GM21723 (cell line): ENCODE measurements around the gene PIM3.

ENCODE experiments used
- ATAC-seq: cut with Tn5 transposase; IDR thresholded peaks from one replicate; pipeline ENCODE4 v1.9.1; 2021; ENCODE audit warnings: mild to moderate bottlenecking, moderate library complexity; ENCODE audit not compliant: unreplicated experiment

The PIM3 gene

GRCh38 chr22:49999946-50000586 is 39.5 kb downstream of the PIM3 start:
- ATAC-seq, result no peak

GRCh38 chr22:50000587-50001387 is 40.2 kb downstream of the PIM3 start:
- no peak for ATAC-seq

GRCh38 chr22:50001388-50002231 is 41.0 kb downstream of the PIM3 start:
- ATAC-seq, result no peak

- ATAC-seq, result no peak
These were observed 42.2 kb downstream of the PIM3 start for GRCh38 chr22:50002791-50003190.

GRCh38 chr22:50004918-50005317 is 44.3 kb downstream of the PIM3 start:
- ATAC-seq, result no peak

GRCh38 chr22:50007057-50007511 is 46.5 kb downstream of the PIM3 start:
- no peak for ATAC-seq

GRCh38 chr22:50008151-50009040 is 47.8 kb downstream of the PIM3 start:
- no peak for ATAC-seq

GRCh38 chr22:50009251-50009650 is 48.7 kb downstream of the PIM3 start:
- no peak for ATAC-seq

GRCh38 chr22:50009765-50010675 is 49.4 kb downstream of the PIM3 start:
- ATAC-seq, result no peak

GRCh38 chr22:50010676-50011446 is 50.3 kb downstream of the PIM3 start:
- ATAC-seq, result no peak

- no peak for ATAC-seq
These were observed 51.1 kb downstream of the PIM3 start for GRCh38 chr22:50011447-50012210.

- no peak for ATAC-seq
These were observed 51.9 kb downstream of the PIM3 start, which contains the start of gene IL17REL for GRCh38 chr22:50012211-50013181. Gene IL17REL (minus strand): TSS chr22:50012765. CDS start chr22:50012646, 119 bp downstream.
